HCT116 (cell line): Measurements from ENCODE around the gene MANSC1. TPM values are rescaled to one million over a fixed set of nuclear protein-coding genes. Genes with fewer than 3 reads are reported as not detected.

Experiments used
- ATAC-seq: fragments of 200-7000 bp; cut with Tn5 transposase; 2 replicates; pipeline ENCODE4 v1.9.1; 2020; ENCODE audit warnings: mild to moderate bottlenecking, moderate library complexity
- BruUV-seq: library from RNA; stranded (reverse); fragments of 400-500 nt; replicated peaks from 2 replicates; lab custom pipeline; 2021; lab: Mats Ljungman, UMichigan
- CTCF ChIA-PET: fragments of 300-600 bp; sonication (Branson Sonifier 250); formaldehyde crosslinking; loops from one replicate; lab custom pipeline; 2021; ENCODE audit warnings: antibody characterized with exemption; lab: Charles Lee
- POLR2A ChIA-PET: fragments of 300-600, 350-600 bp; sonication (Branson Sonifier 250); formaldehyde crosslinking; loops from one replicate; lab custom pipeline; 2021; ENCODE audit warnings: antibody characterized with exemption; lab: Charles Lee
- RAD21 ChIA-PET, 2 experiments: fragments of 300-600 bp; sonication (Branson Sonifier 250); formaldehyde crosslinking; loops; one replicate each; lab custom pipeline; 2023; ENCODE audit warnings: low total read pairs in 2 of 2; ENCODE audit not compliant: uncharacterized antibody in 2 of 2, unreplicated experiment in 2 of 2, low non-redundant PET in 1 of 2; lab: Charles Lee
- DNase-seq: peaks from one replicate; pipeline ENCODE4 v3.0.0-alpha.2; 2010; ENCODE audit warnings: low read depth, low spot score
- H2AFZ ChIP-seq: fragments of 200-600 bp; shearing (Covaris generic), sonication (generic); 2 replicates; pipeline ENCODE4 v1.6.1; 2017; ENCODE audit warnings: low read depth, mixed run types, mixed read lengths, antibody characterized with exemption, low read length; ENCODE audit not compliant: poor library complexity, severe bottlenecking
- H3K27ac ChIP-seq: 2 replicates; pipeline ENCODE4 v1.5.1; 2012; ENCODE audit warnings: low read depth, low read length
- H3K27me3 ChIP-seq: fragments of 200-600 bp; sonication (generic); 2 replicates; pipeline ENCODE4 v1.6.1; 2016; ENCODE audit warnings: mixed run types, low read length, mixed read lengths; ENCODE audit not compliant: insufficient read depth
- H3K36me3 ChIP-seq, 2 experiments: fragments of 200-500 bp in 1 of 2; fragments of 200-600 bp in 1 of 2; sonication (Bioruptor generic) in 1 of 2; sonication (generic) in 1 of 2; 2 replicates each; pipeline versions ENCODE4 v1.5.1 to v1.6.1; 2014 to 2016; ENCODE audit warnings: low read length in 2 of 2, inconsistent platforms in 1 of 2, mixed read lengths in 1 of 2, mixed run types in 1 of 2; ENCODE audit not compliant: insufficient read depth in 2 of 2, control insufficient read depth in 1 of 2
- H3K4me1 ChIP-seq, 2 experiments: fragments of 200-600 bp in 1 of 2; sonication (generic) in 1 of 2; 2 replicates each; pipeline versions ENCODE4 v1.5.1 to v1.6.1; 2012 to 2017; ENCODE audit warnings: low read length in 2 of 2, inconsistent platforms in 1 of 2, mild to moderate bottlenecking in 1 of 2, mixed read lengths in 1 of 2, mixed run types in 1 of 2, moderate library complexity in 1 of 2; ENCODE audit not compliant: insufficient read depth in 2 of 2, control insufficient read depth in 1 of 2
- H3K4me2 ChIP-seq: fragments of 200-600 bp; sonication (generic); 2 replicates; pipeline ENCODE4 v1.6.1; 2017; ENCODE audit warnings: mixed run types, low read length, mixed read lengths
- H3K4me3 ChIP-seq, 2 experiments: fragments of 200-600 bp in 1 of 2; sonication (generic) in 1 of 2; replicated peaks in 1 of 2; 2 replicates each; pipeline ENCODE4 v1.5.1; 2011 to 2016; ENCODE audit warnings: low read length in 2 of 2, control low read depth in 1 of 2, low read depth in 1 of 2, mild to moderate bottlenecking in 1 of 2, mixed read lengths in 1 of 2, mixed run types in 1 of 2
- H3K79me2 ChIP-seq: fragments of 200-600 bp; sonication (generic); 2 replicates; pipeline ENCODE4 v1.6.1; 2017; ENCODE audit warnings: mild to moderate bottlenecking, mixed run types, low read length, moderate library complexity, mixed read lengths; ENCODE audit not compliant: insufficient read depth
- H3K9ac ChIP-seq: fragments of 200-600 bp; sonication (generic); 2 replicates; pipeline ENCODE4 v1.6.1; 2016; ENCODE audit warnings: low read length, mixed read lengths
- H3K9me2 ChIP-seq: fragments of 200-600 bp; sonication (generic), shearing (Covaris generic); 2 replicates; pipeline ENCODE4 v1.6.1; 2017; ENCODE audit warnings: mixed run types, mild to moderate bottlenecking, moderate library complexity; ENCODE audit not compliant: insufficient read depth
- H3K9me3 ChIP-seq, 2 experiments: fragments of 200-500 bp in 1 of 2; fragments of 200-600 bp in 1 of 2; sonication (Bioruptor generic) in 1 of 2; sonication (generic) in 1 of 2; 2 replicates each; pipeline ENCODE4 v1.6.1; 2014 to 2017; ENCODE audit warnings: low read length in 2 of 2, mixed read lengths in 2 of 2, inconsistent platforms in 1 of 2, low read depth in 1 of 2, mild to moderate bottlenecking in 1 of 2, mixed run types in 1 of 2, moderate library complexity in 1 of 2; ENCODE audit not compliant: control insufficient read depth in 1 of 2, insufficient read depth in 1 of 2
- H4K20me1 ChIP-seq: fragments of 200-600 bp; sonication (generic), shearing (Covaris generic); 2 replicates; pipeline ENCODE4 v1.6.1; 2017; ENCODE audit warnings: mixed run types, mild to moderate bottlenecking, moderate library complexity; ENCODE audit not compliant: insufficient read depth
- ATF3 ChIP-seq: IDR thresholded peaks from 2 replicates; pipeline ENCODE4 v1.6.1; 2012
- EGR1 ChIP-seq: IDR thresholded peaks from 2 replicates; pipeline ENCODE4 v1.6.1; 2012; ENCODE audit warnings: low read depth
- ELF1 ChIP-seq: IDR thresholded peaks from 2 replicates; pipeline ENCODE4 v1.6.1; 2012; ENCODE audit warnings: low read depth, borderline replicate concordance
- JUND ChIP-seq: IDR thresholded peaks from 2 replicates; pipeline ENCODE4 v1.6.1; 2012
- MAX ChIP-seq: IDR thresholded peaks from 2 replicates; pipeline ENCODE4 v1.6.1; 2012
- POLR2AphosphoS5 ChIP-seq: IDR thresholded peaks from 2 replicates; pipeline ENCODE4 v1.6.1; 2011; ENCODE audit warnings: mild to moderate bottlenecking, low read depth, low read length, moderate library complexity
- RAD21 ChIP-seq: IDR thresholded peaks from 2 replicates; pipeline ENCODE4 v1.6.1; 2012; ENCODE audit warnings: low read depth, mild to moderate bottlenecking
- SIN3A ChIP-seq: IDR thresholded peaks from 2 replicates; pipeline ENCODE4 v1.6.1; 2012; ENCODE audit warnings: low read depth
- SP1 ChIP-seq: IDR thresholded peaks from 2 replicates; pipeline ENCODE4 v1.6.1; 2012; ENCODE audit warnings: low read depth
- TCF7L2 ChIP-seq: IDR thresholded peaks from 2 replicates; pipeline ENCODE4 v1.7.0; 2011; ENCODE audit warnings: borderline replicate concordance, inconsistent platforms; ENCODE audit not compliant: insufficient read depth, insufficient read length; ENCODE audit errors: extremely low read depth
- ZFX ChIP-seq: fragments of 450-650 bp; IDR thresholded peaks from 2 replicates; pipeline ENCODE4 v1.6.1; 2017
- intact Hi-C: fragments of 100-400 bp; cut with micrococcal nuclease; formaldehyde crosslinking; loops from 2 replicates; pipeline ENCODE4 v1.10.0; 2022
- total RNA-seq: library from RNA; stranded (reverse); gene quantifications from one replicate; pipeline ENCODE4 v1.2.1, GENCODE V29; 2021; ENCODE audit not compliant: unreplicated experiment

The MANSC1 gene
- total RNA-seq, 1 experiment from 2014 or later, result 0.20 TPM

- no peak for TF ChIP-seq ATF3
- TF ChIP-seq, all 23 proteins: peak for 0
Measured at GRCh38 chr12:12305568-12306300, 44.3 kb downstream of the MANSC1 start (continued).

GRCh38 chr12:12302976-12303375, 47.1 kb downstream of the MANSC1 start:
- Histone ChIP-seq H3K36me3 (no peaks in the 10 kb centered on the region), H3K4me2 (no peak overlapping the region), H3K4me1 (no peaks in the 10 kb centered on the region), H3K9me2 (no peaks in the 10 kb centered on the region), H3K27ac (no peak overlapping the region), H3K27me3 (no peaks in the 10 kb centered on the region), H3K9me3 (no peaks in the 10 kb centered on the region), H4K20me1 (no peaks in the 10 kb centered on the region), H3K4me3 (no peak overlapping the region), H3K9ac (no peak overlapping the region), H3K79me2 (no peaks in the 10 kb centered on the region), H2AFZ (no peak overlapping the region)
- ChIA-PET POLR2A (no interaction called here), CTCF (no interaction called here), RAD21 (no interaction called here)
- BruUV-seq, result no TSS peak
- DNase-seq (no peak), ATAC-seq (no peak)
- intact Hi-C loops, result no loop called here
- TF ChIP-seq EGR1, result no peak
- no peak for TF ChIP-seq TCF7L2
- no peak for TF ChIP-seq ATF3
- TF ChIP-seq MAX, result no peak
- no peak for TF ChIP-seq SIN3A
- TF ChIP-seq ELF1, result no peak
- no peak for TF ChIP-seq ZFX
- no peak for TF ChIP-seq RAD21
- TF ChIP-seq SP1, result no peak
- no peak for TF ChIP-seq POLR2AphosphoS5
- no peak for TF ChIP-seq JUND
